Uterus (tissue), 4 donors: Measurements from ENCODE around the gene SNCG. TPM values are rescaled to one million over a fixed set of nuclear protein-coding genes. Genes with fewer than 3 reads are reported as not detected.

Experiments
- DNase-seq, 2 donors: peaks; one replicate each; pipeline ENCODE4 v3.0.0-alpha.2; 2019 to 2020
- H3K27ac ChIP-seq, 2 donors: fragments of 200-600 bp; sonication (generic); 1 replicate in 1 of 2; 2 replicates in 1 of 2; pipeline ENCODE4 v1.5.1; 2016 to 2018
- H3K27me3 ChIP-seq, 2 donors: fragments of 200-600 bp; sonication (generic); one replicate each; pipeline ENCODE4 v1.5.1; 2018 to 2019; ENCODE audit warnings: control low read depth in 1 of 2
- H3K36me3 ChIP-seq, 2 donors: fragments of 200-600 bp; sonication (generic); one replicate each; pipeline ENCODE4 v1.5.1; 2019; ENCODE audit warnings: control low read depth in 1 of 2
- H3K4me1 ChIP-seq, 2 donors: fragments of 200-600 bp; sonication (generic); one replicate each; pipeline ENCODE4 v1.5.1; 2018 to 2019; ENCODE audit warnings: control low read depth in 1 of 2
- H3K4me3 ChIP-seq, 2 donors: fragments of 200-600 bp; sonication (generic); 1 replicate in 1 of 2; 2 replicates in 1 of 2; pipeline ENCODE4 v1.5.1; 2018 to 2019; ENCODE audit warnings: mild to moderate bottlenecking in 1 of 2
- H3K9me3 ChIP-seq, 2 donors: fragments of 200-600 bp; sonication (generic); one replicate each; pipeline ENCODE4 v1.5.1; 2019; ENCODE audit warnings: control low read depth in 1 of 2
- POLR2A ChIP-seq, 2 donors: fragments of 450-650 bp; IDR thresholded peaks; one replicate each; pipeline ENCODE4 v1.6.1; 2016; ENCODE audit warnings: antibody characterized with exemption in 2 of 2, mild to moderate bottlenecking in 1 of 2, moderate library complexity in 1 of 2
- intact Hi-C: fragments of 100-400 bp; cut with DNase I; formaldehyde crosslinking; loops from one replicate; pipeline ENCODE4 v1.15.1; 2023; ENCODE audit warnings: low total_unique reads
- total RNA-seq, 4 donors: library from RNA; depleted of rRNA in 3 of 4; stranded (reverse); fragments of >200 nt in 3 of 4; gene quantifications; one replicate each; pipeline versions ENCODE4 v1.1.0 to v1.2.4, GENCODE V29; 2014 to 2023
- TF ChIP-seq, protein P1 (sequence below), 4 experiments: fragments of 200-600 bp in 2 of 4; fragments of 450-650 bp in 2 of 4; sonication (generic) in 2 of 4; IDR thresholded peaks; one replicate each; pipeline ENCODE4 v1.5.1; 2016 to 2019; ENCODE audit warnings: antibody characterized with exemption in 4 of 4, mild to moderate bottlenecking in 2 of 4, moderate library complexity in 1 of 4
- donor health status: DM: yes; HTN: yes; CAD: no.

Gene SNCG
- 10 to 100 TPM in 3 of 4 donors, 1 to 10 TPM in 1; 5.5 to 68.6 (median 36.2) TPM for total RNA-seq

DNA sequence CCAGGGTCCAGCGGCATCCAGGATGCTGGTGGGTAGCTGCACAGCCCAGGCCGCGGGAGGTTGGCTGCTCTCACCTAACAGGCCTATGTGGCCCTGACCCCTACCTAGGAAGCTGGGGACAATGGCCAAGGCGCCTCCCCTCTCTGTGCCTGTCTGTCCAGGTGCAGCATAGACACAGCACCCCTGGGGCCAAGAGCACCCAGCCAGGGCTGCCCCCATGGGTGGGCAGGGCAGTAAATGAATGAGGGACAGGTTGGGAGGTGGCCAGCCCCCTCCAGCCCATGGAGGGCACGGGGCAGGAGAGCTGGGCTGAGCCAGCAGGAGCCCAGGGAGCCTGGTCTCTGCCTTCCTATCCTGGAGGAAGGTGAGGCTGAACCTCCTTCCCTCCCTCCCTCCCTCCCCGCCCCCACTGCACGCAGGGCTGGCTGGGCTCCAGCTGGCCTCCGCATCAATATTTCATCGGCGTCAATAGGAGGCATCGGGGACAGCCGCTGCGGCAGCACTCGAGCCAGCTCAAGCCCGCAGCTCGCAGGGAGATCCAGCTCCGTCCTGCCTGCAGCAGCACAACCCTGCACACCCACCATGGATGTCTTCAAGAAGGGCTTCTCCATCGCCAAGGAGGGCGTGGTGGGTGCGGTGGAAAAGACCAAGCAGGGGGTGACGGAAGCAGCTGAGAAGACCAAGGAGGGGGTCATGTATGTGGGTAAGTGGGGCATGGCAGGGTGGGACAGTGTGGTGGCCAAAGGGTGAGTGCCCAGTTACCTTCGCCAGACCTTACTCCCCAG is at the start of gene SNCG:
Gene SNCG, plus strand, starts transcription at position 484 of the 785 bp plus-strand sequence. Its CDS starts 99 bp downstream, at position 583.
- DNase-seq, result peak in 1 of 2 donors; percentile 66
- no peaks in the 10 kb centered on the region for H3K27me3 ChIP-seq
- H3K27ac ChIP-seq, result peak within 1 kb of the TSS; percentile 76 to 82
- H3K4me1 ChIP-seq, result peaks cover 4 to 10% of the 10 kb centered on the region in 2 donors
- TF ChIP-seq, protein P1, sequence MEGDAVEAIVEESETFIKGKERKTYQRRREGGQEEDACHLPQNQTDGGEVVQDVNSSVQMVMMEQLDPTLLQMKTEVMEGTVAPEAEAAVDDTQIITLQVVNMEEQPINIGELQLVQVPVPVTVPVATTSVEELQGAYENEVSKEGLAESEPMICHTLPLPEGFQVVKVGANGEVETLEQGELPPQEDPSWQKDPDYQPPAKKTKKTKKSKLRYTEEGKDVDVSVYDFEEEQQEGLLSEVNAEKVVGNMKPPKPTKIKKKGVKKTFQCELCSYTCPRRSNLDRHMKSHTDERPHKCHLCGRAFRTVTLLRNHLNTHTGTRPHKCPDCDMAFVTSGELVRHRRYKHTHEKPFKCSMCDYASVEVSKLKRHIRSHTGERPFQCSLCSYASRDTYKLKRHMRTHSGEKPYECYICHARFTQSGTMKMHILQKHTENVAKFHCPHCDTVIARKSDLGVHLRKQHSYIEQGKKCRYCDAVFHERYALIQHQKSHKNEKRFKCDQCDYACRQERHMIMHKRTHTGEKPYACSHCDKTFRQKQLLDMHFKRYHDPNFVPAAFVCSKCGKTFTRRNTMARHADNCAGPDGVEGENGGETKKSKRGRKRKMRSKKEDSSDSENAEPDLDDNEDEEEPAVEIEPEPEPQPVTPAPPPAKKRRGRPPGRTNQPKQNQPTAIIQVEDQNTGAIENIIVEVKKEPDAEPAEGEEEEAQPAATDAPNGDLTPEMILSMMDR (IDR thresholded peaks at IDR 0.05), result no peak
- no peak for TF ChIP-seq POLR2A (IDR thresholded peaks at IDR 0.05)
- intact Hi-C loops, result no loop called here
- H3K4me3 ChIP-seq, result peak within 1 kb of the TSS; percentile 3 to 26
- H3K36me3 ChIP-seq, result no peaks in the 10 kb centered on the region
- H3K9me3 ChIP-seq, result no peaks in the 10 kb centered on the region

DNA sequence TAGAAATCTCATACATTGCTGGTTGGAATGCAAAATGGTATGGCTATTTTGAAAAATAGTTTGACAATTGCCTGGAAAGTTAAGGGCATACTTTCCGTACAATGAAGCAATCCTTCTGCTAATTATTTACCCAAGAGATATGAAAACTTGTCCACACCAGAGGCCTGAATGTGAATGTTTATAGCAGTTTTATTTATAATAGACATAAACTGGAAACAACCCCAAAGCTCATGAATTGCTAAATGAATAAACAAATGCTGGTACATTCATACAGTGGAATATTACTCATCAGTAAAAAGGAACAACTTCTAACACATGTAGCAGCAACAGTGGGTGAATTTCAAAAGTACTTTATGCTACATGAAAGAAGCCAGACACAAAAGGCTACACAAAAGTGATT is 43.7 kb upstream of the SNCG start:
- H3K4me3 ChIP-seq, result no peak overlapping the region
- TF ChIP-seq POLR2A (IDR thresholded peaks at IDR 0.05), result no peak
- TF ChIP-seq, protein P1 (IDR thresholded peaks at IDR 0.05), result no peak
- H3K36me3 ChIP-seq, result no peaks in the 10 kb centered on the region
- no peaks in the 10 kb centered on the region for H3K9me3 ChIP-seq
- H3K4me1 ChIP-seq, result no peaks in the 10 kb centered on the region
- H3K27ac ChIP-seq, result no peak overlapping the region
- H3K27me3 ChIP-seq, result no peaks in the 10 kb centered on the region
- intact Hi-C loops, result no loop called here
- no peak for DNase-seq

GRCh38 chr10:86918022-86918471 is 40.4 kb upstream of the SNCG start:
- Histone ChIP-seq H3K27me3 (no peaks in the 10 kb centered on the region), H3K4me3 (no peak overlapping the region), H3K4me1 (no peaks in the 10 kb centered on the region), H3K36me3 (no peaks in the 10 kb centered on the region), H3K9me3 (no peaks in the 10 kb centered on the region), H3K27ac (no peak overlapping the region)
- no peak for DNase-seq
- intact Hi-C loops, result no loop called here
- TF ChIP-seq, protein P1 (IDR thresholded peaks at IDR 0.05), result no peak
- no peak for TF ChIP-seq POLR2A (IDR thresholded peaks at IDR 0.05)

- H3K9me3 ChIP-seq, result no peaks in the 10 kb centered on the region
- H3K4me1 ChIP-seq, result no peaks in the 10 kb centered on the region
- no peak overlapping the region for H3K27ac ChIP-seq
- intact Hi-C loops, result no loop called here
- no peak overlapping the region for H3K4me3 ChIP-seq
- no peaks in the 10 kb centered on the region for H3K27me3 ChIP-seq
- TF ChIP-seq POLR2A (IDR thresholded peaks at IDR 0.05), result no peak
- TF ChIP-seq, protein P1 (IDR thresholded peaks at IDR 0.05), result no peak
- H3K36me3 ChIP-seq, result no peaks in the 10 kb centered on the region
- DNase-seq, result no peak
Observed at GRCh38 chr10:86922553-86922961, 35.8 kb upstream of the SNCG start.
